Brain microvascular endothelial cell (primary cell): ENCODE data around the gene GSDMA.
"Not testable (repeated sequence)": the region's sequence is repeated elsewhere in the genome, so short reads cannot be mapped to it uniquely, and the experiment has no call there.

ENCODE experiments used
- DNase-seq: peaks from one replicate; pipeline ENCODE4 v3.0.0-alpha.2; 2020
- H3K27ac ChIP-seq: fragments of 250-450 bp; sonication (Bioruptor Pico); 2 replicates; pipeline ENCODE4 v1.5.1; 2020; ENCODE audit warnings: mild to moderate bottlenecking, moderate library complexity
- H3K27me3 ChIP-seq: fragments of 250-450 bp; sonication (Bioruptor Pico); replicated peaks from 2 replicates; pipeline ENCODE4 v1.5.1; 2020; ENCODE audit warnings: mild to moderate bottlenecking
- H3K36me3 ChIP-seq: fragments of 250-450 bp; sonication (Bioruptor Pico); replicated peaks from 2 replicates; pipeline ENCODE4 v1.5.1; 2020; ENCODE audit warnings: mild to moderate bottlenecking
- H3K4me3 ChIP-seq: 2 replicates; pipeline ENCODE4 v1.5.1; 2011; ENCODE audit warnings: low read depth, mild to moderate bottlenecking, control low read depth, low read length, moderate library complexity
- CTCF ChIP-seq: IDR thresholded peaks from 2 replicates; pipeline ENCODE4 v1.5.1; 2011; ENCODE audit warnings: low read depth, mild to moderate bottlenecking, moderate library complexity, low read length, control low read depth, inconsistent platforms; ENCODE audit errors: missing control alignments
- in situ Hi-C: cut with HindIII; loops from 2 replicates; pipeline ENCODE4 v1.10.0; 2017; ENCODE audit warnings: low sequenced_read_pairs, low pct_ligation_motif_present

Gene GSDMA

GRCh38 chr17:39943702-39944392, 19.0 kb upstream of the GSDMA start:
- no peak for DNase-seq
- no peak overlapping the region for H3K4me3 ChIP-seq
- H3K36me3 ChIP-seq: no peaks in the 10 kb centered on the region
- no peaks in the 10 kb centered on the region for H3K27me3 ChIP-seq
- H3K27ac ChIP-seq: no peak overlapping the region
- no peak for TF ChIP-seq CTCF
- in situ Hi-C loops: no loop called here

DNA sequence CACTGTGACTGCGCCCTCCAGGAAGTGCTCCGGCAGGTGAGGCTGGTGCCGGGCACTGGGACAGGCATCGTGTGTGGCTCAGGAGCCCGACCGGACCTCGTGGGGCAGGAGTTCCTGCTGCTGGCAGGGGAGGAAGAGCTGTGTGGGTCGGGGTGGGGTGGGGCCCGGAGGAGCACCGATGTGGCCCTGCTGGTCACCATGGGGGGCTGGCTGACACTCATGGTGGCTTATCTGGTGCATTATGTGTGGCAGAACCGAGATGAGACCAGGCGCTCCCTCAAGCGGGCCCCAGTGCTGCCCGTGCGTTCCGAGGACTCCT, 18.5 kb upstream of the GSDMA start:
- TF ChIP-seq CTCF: no peak
- in situ Hi-C loops: no loop called here

DNA sequence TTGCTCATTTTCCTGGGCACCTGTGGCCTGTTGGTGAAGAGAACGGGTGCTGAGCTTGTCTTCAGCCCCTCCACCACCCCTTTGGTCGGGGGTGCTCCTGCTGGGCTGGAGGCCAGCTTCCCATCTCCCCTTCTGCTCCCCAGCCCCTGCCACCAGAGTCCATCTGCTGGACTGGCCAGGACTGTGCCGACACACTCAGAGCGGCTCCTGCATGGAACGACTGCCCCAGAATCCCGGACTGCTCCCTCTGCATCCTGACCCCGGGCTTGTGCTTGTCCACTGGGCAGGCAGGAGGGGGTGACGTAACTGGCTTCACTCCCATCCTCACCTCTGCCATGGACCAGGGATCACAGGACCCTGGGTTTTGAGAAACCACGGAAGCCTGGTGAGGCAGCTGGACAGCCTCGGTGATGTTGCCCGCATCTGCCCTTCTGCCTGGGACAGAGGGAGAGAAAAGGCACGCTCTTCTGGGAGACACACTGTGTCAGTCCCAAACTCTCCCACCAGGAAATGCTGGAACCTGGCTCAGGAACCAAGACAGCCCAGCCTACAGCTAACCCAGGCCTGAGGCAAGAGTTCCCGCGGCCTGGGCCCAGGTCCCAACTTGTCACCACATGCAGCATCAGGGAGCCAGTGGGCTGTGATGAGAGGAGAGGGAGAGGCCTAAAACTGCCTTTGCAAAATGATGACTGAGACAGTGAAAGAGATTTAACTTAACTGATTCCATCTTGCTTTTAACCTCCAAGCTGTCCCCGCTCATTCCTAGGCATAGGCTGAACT, 16.1 kb upstream of the GSDMA start:
- no peak overlapping the region for H3K27ac ChIP-seq
- TF ChIP-seq CTCF: no peak
- no peak overlapping the region for H3K4me3 ChIP-seq

More for the DNA sequence above, 18.5 kb upstream of the GSDMA start:
- H3K27ac ChIP-seq: no peak overlapping the region
- no peaks in the 10 kb centered on the region for H3K36me3 ChIP-seq
- H3K27me3 ChIP-seq: no peaks in the 10 kb centered on the region
- H3K4me3 ChIP-seq: no peak overlapping the region
- DNase-seq: no peak

DNA sequence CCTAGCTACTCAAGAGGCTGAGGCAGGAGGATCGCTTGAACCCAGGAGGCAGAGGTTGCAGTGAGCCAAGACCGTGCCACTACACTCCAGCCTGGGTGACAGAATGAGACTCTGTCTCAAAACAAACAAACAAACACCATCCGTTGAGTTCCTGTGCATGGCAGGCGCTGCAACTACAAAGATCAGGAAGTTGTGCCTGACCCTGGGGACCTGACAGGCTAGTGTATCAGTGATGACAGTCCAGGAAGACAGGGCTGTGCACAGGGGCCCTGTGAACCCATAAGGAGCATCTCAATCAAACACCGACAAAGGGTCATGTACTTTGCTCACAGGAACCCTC, 14.3 kb upstream of the GSDMA start:
- H3K36me3 ChIP-seq, H3K4me3 ChIP-seq, in situ Hi-C loops, H3K27ac ChIP-seq, H3K27me3 ChIP-seq, DNase-seq: not testable (repeated sequence)

More for the DNA sequence above, 16.1 kb upstream of the GSDMA start:
- H3K27me3 ChIP-seq: no peaks in the 10 kb centered on the region
- DNase-seq: no peak
- H3K36me3 ChIP-seq: no peaks in the 10 kb centered on the region
- in situ Hi-C loops: no loop called here

- no peak overlapping the region for H3K4me3 ChIP-seq
- in situ Hi-C loops: no loop called here
- H3K36me3 ChIP-seq: no peaks in the 10 kb centered on the region
- H3K27ac ChIP-seq: no peak overlapping the region
- no peak for DNase-seq
- no peak for TF ChIP-seq CTCF
- H3K27me3 ChIP-seq: no peaks in the 10 kb centered on the region
Measured at GRCh38 chr17:39949028-39949427, 13.8 kb upstream of the GSDMA start.

- Histone ChIP-seq H3K36me3 (no peaks in the 10 kb centered on the region), H3K27me3 (no peaks in the 10 kb centered on the region), H3K4me3 (no peak overlapping the region), H3K27ac (no peak overlapping the region)
- in situ Hi-C loops: no loop called here
- DNase-seq: no peak
- TF ChIP-seq CTCF: no peak
Measured at GRCh38 chr17:39950871-39951348, 11.9 kb upstream of the GSDMA start.
